Liver (tissue), 3 donors: ENCODE measurements around the gene ERC1.

ENCODE experiments used
- EGR1 ChIP-seq, 2 donors: IDR thresholded peaks; 2 replicates each; pipeline ENCODE4 v1.6.1; 2016 to 2018; ENCODE audit warnings: antibody characterized with exemption in 2 of 2, low read depth in 2 of 2
- FOXA1 ChIP-seq: IDR thresholded peaks from 2 replicates; pipeline ENCODE4 v1.6.1; 2016; ENCODE audit warnings: antibody characterized with exemption
- NR2F2 ChIP-seq: IDR thresholded peaks from 2 replicates; pipeline ENCODE4 v1.6.1; 2016; ENCODE audit warnings: antibody characterized with exemption
- RAD21 ChIP-seq, 2 donors: IDR thresholded peaks; 2 replicates each; pipeline ENCODE4 v1.6.1; 2016; ENCODE audit warnings: antibody characterized with exemption in 2 of 2, mild to moderate bottlenecking in 2 of 2
- SP1 ChIP-seq: IDR thresholded peaks from 2 replicates; pipeline ENCODE4 v1.6.1; 2018; ENCODE audit warnings: antibody characterized with exemption, mild to moderate bottlenecking
- TAF1 ChIP-seq: conservative IDR thresholded peaks from 2 replicates; pipeline ENCODE4 v1.6.1; 2016; ENCODE audit warnings: antibody characterized with exemption, mild to moderate bottlenecking
- YY1 ChIP-seq: IDR thresholded peaks from 2 replicates; pipeline ENCODE4 v1.6.1; 2016; ENCODE audit warnings: antibody characterized with exemption, mild to moderate bottlenecking
- TF ChIP-seq, protein P1 (sequence below): fragments of 150-350 bp; IDR thresholded peaks from 2 replicates; pipeline ENCODE4 v1.5.1; 2017; ENCODE audit warnings: improper control_type of control experiment, low read depth, low read length; ENCODE audit not compliant: missing input control
- TF ChIP-seq, protein P2 (sequence below): IDR thresholded peaks from 2 replicates; pipeline ENCODE4 v1.6.1; 2016; ENCODE audit warnings: antibody characterized with exemption
- TF ChIP-seq, protein P3 (sequence below): IDR thresholded peaks from 2 replicates; pipeline ENCODE4 v1.6.1; 2016; ENCODE audit warnings: antibody characterized with exemption
- TF ChIP-seq, protein P4 (sequence below): IDR thresholded peaks from 2 replicates; pipeline ENCODE4 v1.6.1; 2016; ENCODE audit warnings: antibody characterized with exemption, mild to moderate bottlenecking
- donor health status: healthy.
- donor health status: healthy.

DNA sequence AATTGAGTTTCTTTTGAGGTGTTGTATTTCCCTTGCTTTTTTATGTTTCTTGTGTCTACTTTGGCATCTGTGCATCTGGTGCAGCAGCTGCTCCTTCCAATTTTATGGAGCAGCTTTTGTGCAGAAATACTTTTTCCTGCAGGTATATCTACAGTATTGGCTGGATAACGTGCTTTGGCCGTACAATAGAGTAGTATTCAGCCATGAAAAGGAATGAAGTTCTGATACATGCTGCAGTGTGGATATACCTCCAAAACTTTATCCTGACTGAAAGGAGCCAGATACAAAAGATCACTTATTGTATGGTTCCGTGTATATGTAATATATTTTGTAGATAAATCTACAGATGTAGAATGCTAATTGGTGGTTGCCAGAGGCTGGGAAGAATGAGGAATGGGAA is 74.6 kb downstream of the ERC1 start:
- TF ChIP-seq, protein P1, sequence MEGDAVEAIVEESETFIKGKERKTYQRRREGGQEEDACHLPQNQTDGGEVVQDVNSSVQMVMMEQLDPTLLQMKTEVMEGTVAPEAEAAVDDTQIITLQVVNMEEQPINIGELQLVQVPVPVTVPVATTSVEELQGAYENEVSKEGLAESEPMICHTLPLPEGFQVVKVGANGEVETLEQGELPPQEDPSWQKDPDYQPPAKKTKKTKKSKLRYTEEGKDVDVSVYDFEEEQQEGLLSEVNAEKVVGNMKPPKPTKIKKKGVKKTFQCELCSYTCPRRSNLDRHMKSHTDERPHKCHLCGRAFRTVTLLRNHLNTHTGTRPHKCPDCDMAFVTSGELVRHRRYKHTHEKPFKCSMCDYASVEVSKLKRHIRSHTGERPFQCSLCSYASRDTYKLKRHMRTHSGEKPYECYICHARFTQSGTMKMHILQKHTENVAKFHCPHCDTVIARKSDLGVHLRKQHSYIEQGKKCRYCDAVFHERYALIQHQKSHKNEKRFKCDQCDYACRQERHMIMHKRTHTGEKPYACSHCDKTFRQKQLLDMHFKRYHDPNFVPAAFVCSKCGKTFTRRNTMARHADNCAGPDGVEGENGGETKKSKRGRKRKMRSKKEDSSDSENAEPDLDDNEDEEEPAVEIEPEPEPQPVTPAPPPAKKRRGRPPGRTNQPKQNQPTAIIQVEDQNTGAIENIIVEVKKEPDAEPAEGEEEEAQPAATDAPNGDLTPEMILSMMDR = no peak
- no peak for TF ChIP-seq NR2F2
- no peak for TF ChIP-seq EGR1 (IDR thresholded peaks at IDR 0.05; ENCODE audit: low read depth in 2 of 2)
- no peak for TF ChIP-seq TAF1
- TF ChIP-seq, protein P2, sequence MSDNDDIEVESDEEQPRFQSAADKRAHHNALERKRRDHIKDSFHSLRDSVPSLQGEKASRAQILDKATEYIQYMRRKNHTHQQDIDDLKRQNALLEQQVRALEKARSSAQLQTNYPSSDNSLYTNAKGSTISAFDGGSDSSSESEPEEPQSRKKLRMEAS = no peak
- no peak for TF ChIP-seq SP1
- TF ChIP-seq, protein P3, sequence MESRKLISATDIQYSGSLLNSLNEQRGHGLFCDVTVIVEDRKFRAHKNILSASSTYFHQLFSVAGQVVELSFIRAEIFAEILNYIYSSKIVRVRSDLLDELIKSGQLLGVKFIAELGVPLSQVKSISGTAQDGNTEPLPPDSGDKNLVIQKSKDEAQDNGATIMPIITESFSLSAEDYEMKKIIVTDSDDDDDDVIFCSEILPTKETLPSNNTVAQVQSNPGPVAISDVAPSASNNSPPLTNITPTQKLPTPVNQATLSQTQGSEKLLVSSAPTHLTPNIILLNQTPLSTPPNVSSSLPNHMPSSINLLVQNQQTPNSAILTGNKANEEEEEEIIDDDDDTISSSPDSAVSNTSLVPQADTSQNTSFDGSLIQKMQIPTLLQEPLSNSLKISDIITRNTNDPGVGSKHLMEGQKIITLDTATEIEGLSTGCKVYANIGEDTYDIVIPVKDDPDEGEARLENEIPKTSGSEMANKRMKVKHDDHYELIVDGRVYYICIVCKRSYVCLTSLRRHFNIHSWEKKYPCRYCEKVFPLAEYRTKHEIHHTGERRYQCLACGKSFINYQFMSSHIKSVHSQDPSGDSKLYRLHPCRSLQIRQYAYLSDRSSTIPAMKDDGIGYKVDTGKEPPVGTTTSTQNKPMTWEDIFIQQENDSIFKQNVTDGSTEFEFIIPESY = no peak
- TF ChIP-seq RAD21 (IDR thresholded peaks at IDR 0.05) = no peak
- TF ChIP-seq, protein P4, sequence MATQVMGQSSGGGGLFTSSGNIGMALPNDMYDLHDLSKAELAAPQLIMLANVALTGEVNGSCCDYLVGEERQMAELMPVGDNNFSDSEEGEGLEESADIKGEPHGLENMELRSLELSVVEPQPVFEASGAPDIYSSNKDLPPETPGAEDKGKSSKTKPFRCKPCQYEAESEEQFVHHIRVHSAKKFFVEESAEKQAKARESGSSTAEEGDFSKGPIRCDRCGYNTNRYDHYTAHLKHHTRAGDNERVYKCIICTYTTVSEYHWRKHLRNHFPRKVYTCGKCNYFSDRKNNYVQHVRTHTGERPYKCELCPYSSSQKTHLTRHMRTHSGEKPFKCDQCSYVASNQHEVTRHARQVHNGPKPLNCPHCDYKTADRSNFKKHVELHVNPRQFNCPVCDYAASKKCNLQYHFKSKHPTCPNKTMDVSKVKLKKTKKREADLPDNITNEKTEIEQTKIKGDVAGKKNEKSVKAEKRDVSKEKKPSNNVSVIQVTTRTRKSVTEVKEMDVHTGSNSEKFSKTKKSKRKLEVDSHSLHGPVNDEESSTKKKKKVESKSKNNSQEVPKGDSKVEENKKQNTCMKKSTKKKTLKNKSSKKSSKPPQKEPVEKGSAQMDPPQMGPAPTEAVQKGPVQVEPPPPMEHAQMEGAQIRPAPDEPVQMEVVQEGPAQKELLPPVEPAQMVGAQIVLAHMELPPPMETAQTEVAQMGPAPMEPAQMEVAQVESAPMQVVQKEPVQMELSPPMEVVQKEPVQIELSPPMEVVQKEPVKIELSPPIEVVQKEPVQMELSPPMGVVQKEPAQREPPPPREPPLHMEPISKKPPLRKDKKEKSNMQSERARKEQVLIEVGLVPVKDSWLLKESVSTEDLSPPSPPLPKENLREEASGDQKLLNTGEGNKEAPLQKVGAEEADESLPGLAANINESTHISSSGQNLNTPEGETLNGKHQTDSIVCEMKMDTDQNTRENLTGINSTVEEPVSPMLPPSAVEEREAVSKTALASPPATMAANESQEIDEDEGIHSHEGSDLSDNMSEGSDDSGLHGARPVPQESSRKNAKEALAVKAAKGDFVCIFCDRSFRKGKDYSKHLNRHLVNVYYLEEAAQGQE = no peak
- TF ChIP-seq FOXA1 = no peak
- no peak for TF ChIP-seq YY1
